Tibial nerve (tissue), 4 donors: ENCODE measurements around the gene LYPLAL1. TPM values are rescaled to one million over a fixed set of nuclear protein-coding genes. Genes with fewer than 3 reads are reported as not detected.

Experiments
- DNase-seq, 2 donors: peaks; one replicate each; pipeline ENCODE4 v3.0.0-alpha.2; 2019; ENCODE audit warnings: low spot score in 2 of 2
- H3K27ac ChIP-seq, 4 donors: fragments of 200-600 bp; sonication (generic) in 3 of 4; one replicate each; pipeline ENCODE4 v1.5.1; 2017 to 2019; ENCODE audit warnings: mild to moderate bottlenecking in 1 of 4
- H3K27me3 ChIP-seq, 2 donors: fragments of 200-600 bp; sonication (generic) in 1 of 2; one replicate each; pipeline versions ENCODE4 v1.5.1 to v1.6.0; 2017 to 2019
- H3K36me3 ChIP-seq, 3 donors: fragments of 200-600 bp; sonication (generic); one replicate each; pipeline ENCODE4 v1.5.1; 2018 to 2019
- H3K4me1 ChIP-seq, 4 donors: fragments of 200-600 bp; sonication (generic) in 3 of 4; one replicate each; pipeline ENCODE4 v1.5.1; 2017 to 2019
- H3K4me3 ChIP-seq, 4 donors: fragments of 200-600 bp; sonication (generic) in 3 of 4; one replicate each; pipeline ENCODE4 v1.5.1; 2017 to 2019; ENCODE audit warnings: mild to moderate bottlenecking in 1 of 4, moderate library complexity in 1 of 4
- H3K9me3 ChIP-seq, 4 donors: fragments of 200-600 bp; sonication (generic) in 3 of 4; one replicate each; pipeline ENCODE4 v1.5.1; 2017 to 2019
- CTCF ChIP-seq, 5 experiments: fragments of 200-600 bp in 3 of 5; fragments of 450-650 bp in 2 of 5; sonication (generic) in 3 of 5; IDR thresholded peaks; one replicate each; pipeline ENCODE4 v1.5.1; 2016 to 2019; ENCODE audit warnings: antibody characterized with exemption in 5 of 5, mild to moderate bottlenecking in 3 of 5, moderate library complexity in 2 of 5
- EP300 ChIP-seq, 2 donors: sonication (generic); formaldehyde crosslinking; IDR thresholded peaks; one replicate each; pipeline ENCODE4 v1.6.1; 2017; ENCODE audit warnings: antibody characterized with exemption in 2 of 2, mild to moderate bottlenecking in 1 of 2
- POLR2A ChIP-seq, 2 donors: fragments of 450-650 bp; IDR thresholded peaks; one replicate each; pipeline ENCODE4 v1.6.1; 2017; ENCODE audit warnings: antibody characterized with exemption in 2 of 2, mild to moderate bottlenecking in 2 of 2, moderate library complexity in 2 of 2
- WGBS, 2 donors: methylation state at CpG; one replicate each; pipeline ENCODE4 v1.1.5; 2018; 5-methylcytosine and 5-hydroxymethylcytosine counted together
- total RNA-seq, 4 donors: library from RNA; depleted of rRNA; stranded (reverse); fragments of >200 nt; gene quantifications; one replicate each; pipeline ENCODE4 v1.1.0, GENCODE V29; 2016

The LYPLAL1 gene
- total RNA-seq, 4 donors from 2014 or later: 19.2 to 52.2 (median 22.1) TPM

- TF ChIP-seq EP300 (IDR thresholded peaks at IDR 0.05): no peak
- TF ChIP-seq CTCF (IDR thresholded peaks at IDR 0.05): no peak
- no peak for TF ChIP-seq POLR2A (IDR thresholded peaks at IDR 0.05)
- no peak for DNase-seq
- 89 to 90% methylated on average over 2 of the region's 2 CpGs for WGBS, 2 donors
- Histone ChIP-seq H3K4me1 (no peaks in the 10 kb centered on the region), H3K4me3 (no peak overlapping the region), H3K27ac (no peak overlapping the region), H3K9me3 (no peaks in the 10 kb centered on the region), H3K36me3 (peaks cover 0 to 11% (median 0%) of the 10 kb centered on the region in 3 donors), H3K27me3 (no peaks in the 10 kb centered on the region)
These were observed 59.2 kb downstream of the LYPLAL1 start for GRCh38 chr1:219232890-219233289.

- no peak for TF ChIP-seq CTCF (IDR thresholded peaks at IDR 0.05)
- Histone ChIP-seq H3K27me3 (no peaks in the 10 kb centered on the region), H3K36me3 (no peaks in the 10 kb centered on the region), H3K4me1 (no peaks in the 10 kb centered on the region), H3K27ac (no peak overlapping the region), H3K9me3 (no peaks in the 10 kb centered on the region), H3K4me3 (no peak overlapping the region)
- no peak for DNase-seq
- 87% methylated on average over 2 of the region's 2 CpGs for WGBS, 2 donors
These were observed 62.3 kb downstream of the LYPLAL1 start for GRCh38 chr1:219235903-219236481.

GRCh38 chr1:219236933-219237610 lies 63.4 kb downstream of the LYPLAL1 start:
- Histone ChIP-seq H3K9me3 (no peaks in the 10 kb centered on the region), H3K4me3 (no peak overlapping the region), H3K27me3 (no peaks in the 10 kb centered on the region), H3K36me3 (no peaks in the 10 kb centered on the region), H3K4me1 (no peaks in the 10 kb centered on the region), H3K27ac (no peak overlapping the region)
- TF ChIP-seq CTCF (IDR thresholded peaks at IDR 0.05) (no peak), EP300 (IDR thresholded peaks at IDR 0.05) (no peak), POLR2A (IDR thresholded peaks at IDR 0.05) (no peak)
- no peak for DNase-seq
- 82 to 89% methylated on average over 5 of the region's 5 CpGs for WGBS, 2 donors

GRCh38 chr1:219239518-219239917 lies 65.8 kb downstream of the LYPLAL1 start:
- H3K4me1 ChIP-seq: no peaks in the 10 kb centered on the region
- no peaks in the 10 kb centered on the region for H3K27me3 ChIP-seq
- H3K9me3 ChIP-seq: no peaks in the 10 kb centered on the region
- no peak overlapping the region for H3K4me3 ChIP-seq
- no peak for DNase-seq
- WGBS, 2 donors: 90 to 91% methylated on average over 2 of the region's 2 CpGs
- TF ChIP-seq EP300 (IDR thresholded peaks at IDR 0.05) (no peak), CTCF (IDR thresholded peaks at IDR 0.05) (no peak), POLR2A (IDR thresholded peaks at IDR 0.05) (no peak)
- H3K27ac ChIP-seq: no peak overlapping the region
- H3K36me3 ChIP-seq: no peaks in the 10 kb centered on the region

- no peaks in the 10 kb centered on the region for H3K4me1 ChIP-seq
- no peaks in the 10 kb centered on the region for H3K9me3 ChIP-seq
- TF ChIP-seq POLR2A (IDR thresholded peaks at IDR 0.05): no peak
- no peak for TF ChIP-seq CTCF (IDR thresholded peaks at IDR 0.05)
- no peak for TF ChIP-seq EP300 (IDR thresholded peaks at IDR 0.05)
- peaks cover 0 to 8% (median 0%) of the 10 kb centered on the region in 3 donors for H3K36me3 ChIP-seq
- no peak overlapping the region for H3K4me3 ChIP-seq
- DNase-seq: no peak
- no peaks in the 10 kb centered on the region for H3K27me3 ChIP-seq
- H3K27ac ChIP-seq: no peak overlapping the region
These were observed 71.2 kb downstream of the LYPLAL1 start for GRCh38 chr1:219244864-219245263.
